ENCODE results near the gene NPHP3.
A peak's percentile ranks its signal among the peaks of the same experiment; 100 is the strongest.

Gene NPHP3

DNA sequence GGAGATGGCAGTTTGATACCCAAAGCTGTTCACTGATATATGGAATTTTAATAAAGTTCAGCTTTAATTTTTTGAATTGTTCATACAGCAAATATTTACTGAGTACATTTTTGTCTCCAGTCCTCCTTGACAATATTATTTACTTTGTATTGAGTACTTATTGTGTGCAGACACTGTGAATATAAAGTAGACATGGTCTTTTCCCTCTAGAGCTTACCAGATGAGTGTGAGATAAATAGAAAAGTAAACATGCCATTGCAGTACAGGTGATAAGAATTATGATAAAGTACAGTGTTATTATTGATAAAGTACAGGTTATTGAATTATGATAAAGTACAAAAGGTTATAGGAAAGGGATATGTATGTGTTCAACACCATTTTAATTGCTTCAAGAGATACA is 60.0 kb downstream of the NPHP3 start:
- no peak for TF ChIP-seq ZFX (IDR thresholded peaks at IDR 0.05)
- TF ChIP-seq, protein P1, sequence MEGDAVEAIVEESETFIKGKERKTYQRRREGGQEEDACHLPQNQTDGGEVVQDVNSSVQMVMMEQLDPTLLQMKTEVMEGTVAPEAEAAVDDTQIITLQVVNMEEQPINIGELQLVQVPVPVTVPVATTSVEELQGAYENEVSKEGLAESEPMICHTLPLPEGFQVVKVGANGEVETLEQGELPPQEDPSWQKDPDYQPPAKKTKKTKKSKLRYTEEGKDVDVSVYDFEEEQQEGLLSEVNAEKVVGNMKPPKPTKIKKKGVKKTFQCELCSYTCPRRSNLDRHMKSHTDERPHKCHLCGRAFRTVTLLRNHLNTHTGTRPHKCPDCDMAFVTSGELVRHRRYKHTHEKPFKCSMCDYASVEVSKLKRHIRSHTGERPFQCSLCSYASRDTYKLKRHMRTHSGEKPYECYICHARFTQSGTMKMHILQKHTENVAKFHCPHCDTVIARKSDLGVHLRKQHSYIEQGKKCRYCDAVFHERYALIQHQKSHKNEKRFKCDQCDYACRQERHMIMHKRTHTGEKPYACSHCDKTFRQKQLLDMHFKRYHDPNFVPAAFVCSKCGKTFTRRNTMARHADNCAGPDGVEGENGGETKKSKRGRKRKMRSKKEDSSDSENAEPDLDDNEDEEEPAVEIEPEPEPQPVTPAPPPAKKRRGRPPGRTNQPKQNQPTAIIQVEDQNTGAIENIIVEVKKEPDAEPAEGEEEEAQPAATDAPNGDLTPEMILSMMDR (conservative IDR thresholded peaks at IDR 0.05), result no peak
- H3K27ac ChIP-seq, result no peak overlapping the region

DNA sequence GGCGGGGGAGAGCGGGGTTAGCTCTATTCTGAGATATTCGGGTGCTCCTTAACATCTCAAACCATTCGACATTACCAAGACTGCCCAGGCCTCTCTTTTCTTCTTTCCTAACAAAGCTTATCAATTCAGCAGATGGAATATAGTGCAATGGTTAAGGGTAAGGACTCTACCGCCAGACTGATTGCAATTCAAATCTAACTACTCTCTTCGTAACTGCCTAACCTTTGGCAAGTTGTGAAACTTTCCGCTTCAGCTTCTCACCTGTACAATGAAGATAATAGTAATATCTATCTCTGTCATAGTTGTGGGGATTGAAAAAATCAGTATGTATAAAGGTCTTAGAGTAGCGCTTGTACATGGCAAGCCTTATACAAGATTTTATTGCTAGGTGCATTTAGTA is 61.1 kb downstream of the NPHP3 start:
- no peak for TF ChIP-seq ZFX (IDR thresholded peaks at IDR 0.05)
- TF ChIP-seq, protein P1 (conservative IDR thresholded peaks at IDR 0.05), result no peak
- peak overlapping the region; percentile 93 for H3K27ac ChIP-seq

DNA sequence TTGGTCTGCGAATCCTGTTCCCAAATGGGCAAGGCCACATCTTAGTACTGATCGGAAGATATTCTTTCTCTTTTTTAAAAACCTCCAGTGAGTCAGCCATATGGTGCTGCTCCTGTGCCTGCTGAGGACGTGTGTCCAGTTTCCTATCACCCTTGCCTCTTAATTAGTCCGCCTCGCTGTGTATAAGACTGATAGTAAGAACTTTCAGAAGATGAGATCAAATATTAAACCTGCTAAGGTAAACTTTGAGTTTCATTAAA is 61.5 kb downstream of the NPHP3 start:
- TF ChIP-seq ZFX (IDR thresholded peaks at IDR 0.05), result no peak
- TF ChIP-seq, protein P1 (conservative IDR thresholded peaks at IDR 0.05), result no peak
- peak overlapping the region; percentile 93 for H3K27ac ChIP-seq

DNA sequence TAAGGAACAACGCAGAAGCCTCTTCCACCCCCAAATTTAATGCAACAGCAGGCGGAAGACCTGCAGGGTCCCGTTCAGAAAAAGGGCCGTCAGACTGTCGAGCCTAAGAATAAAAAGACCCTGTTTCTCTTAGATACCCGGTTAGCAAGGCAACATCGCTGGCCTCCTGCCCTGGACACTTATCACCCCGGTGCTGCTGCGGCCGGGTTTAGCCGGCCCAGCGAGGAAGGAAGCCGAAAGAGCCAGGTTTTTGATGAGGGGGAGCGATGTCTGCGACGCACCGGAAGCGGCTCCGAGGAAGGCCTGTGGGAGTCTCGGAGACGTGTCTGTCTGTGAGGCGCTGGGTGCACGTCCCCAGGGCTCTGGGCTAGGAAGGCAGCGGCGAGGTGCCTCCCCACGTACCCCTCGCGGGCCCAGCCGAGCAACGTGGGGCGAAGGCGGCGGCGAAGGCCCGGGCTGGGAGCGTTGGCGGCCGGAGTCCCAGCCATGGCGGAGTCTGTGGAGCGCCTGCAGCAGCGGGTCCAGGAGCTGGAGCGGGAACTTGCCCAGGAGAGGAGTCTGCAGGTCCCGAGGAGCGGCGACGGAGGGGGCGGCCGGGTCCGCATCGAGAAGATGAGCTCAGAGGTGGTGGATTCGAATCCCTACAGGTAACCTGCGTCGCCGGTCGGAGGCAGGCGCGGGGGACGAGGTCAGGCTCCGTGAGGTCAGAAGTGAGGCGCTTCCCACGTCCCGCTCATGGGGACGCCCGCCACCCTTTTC is 62.0 kb downstream of the NPHP3 start, which contains the start of gene UBA5:
Gene UBA5, plus strand, starts transcription at position 278 of the 759 bp plus-strand sequence. Its CDS starts 209 bp downstream, at position 487.
- peak; percentile 99 for TF ChIP-seq ZFX (IDR thresholded peaks at IDR 0.05)
- TF ChIP-seq, protein P1 (conservative IDR thresholded peaks at IDR 0.05), result no peak
- H3K27ac ChIP-seq, result peak within 1 kb of the TSS; percentile 93

DNA sequence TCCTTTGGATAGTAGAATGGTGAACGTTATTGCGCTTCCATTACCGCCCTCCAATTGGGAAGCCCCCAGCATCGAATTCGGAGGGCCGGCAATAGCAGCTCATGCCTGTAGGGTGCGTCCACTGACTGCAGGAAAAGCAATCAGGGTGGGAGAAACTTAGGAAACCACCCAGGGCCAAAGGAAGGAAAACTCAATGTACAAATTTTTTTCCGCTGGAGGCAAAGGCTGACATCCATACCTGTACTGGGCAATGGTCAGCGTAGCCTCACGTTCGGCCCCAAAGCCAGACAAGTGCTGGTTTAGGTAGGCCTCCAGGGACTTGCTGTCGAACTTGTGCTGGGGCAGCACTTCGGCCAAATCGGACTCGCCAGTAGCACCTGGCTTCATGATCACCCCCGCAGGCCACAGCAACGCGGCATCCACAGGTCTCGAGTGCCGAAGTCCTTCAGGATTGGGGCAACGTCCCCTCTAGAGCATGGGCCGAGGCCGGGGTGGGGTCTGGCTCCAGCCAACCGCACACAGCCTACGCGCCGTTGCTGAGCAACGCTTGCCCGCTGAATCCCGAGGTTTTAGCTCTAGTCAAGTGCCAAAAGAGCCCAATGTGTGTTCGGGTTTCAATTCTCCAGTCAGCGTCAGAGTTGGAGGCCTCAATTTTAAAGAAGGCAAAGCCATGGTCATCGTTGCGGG is 62.7 kb downstream of the NPHP3 start, which contains the start of gene ACAD11:
Gene ACAD11, minus strand, starts transcription at position 445 of the 687 bp plus-strand sequence. Its CDS starts 58 bp downstream, at position 387.
- no peak for TF ChIP-seq ZFX (IDR thresholded peaks at IDR 0.05)
- TF ChIP-seq, protein P1 (conservative IDR thresholded peaks at IDR 0.05), result peak; percentile 74

DNA sequence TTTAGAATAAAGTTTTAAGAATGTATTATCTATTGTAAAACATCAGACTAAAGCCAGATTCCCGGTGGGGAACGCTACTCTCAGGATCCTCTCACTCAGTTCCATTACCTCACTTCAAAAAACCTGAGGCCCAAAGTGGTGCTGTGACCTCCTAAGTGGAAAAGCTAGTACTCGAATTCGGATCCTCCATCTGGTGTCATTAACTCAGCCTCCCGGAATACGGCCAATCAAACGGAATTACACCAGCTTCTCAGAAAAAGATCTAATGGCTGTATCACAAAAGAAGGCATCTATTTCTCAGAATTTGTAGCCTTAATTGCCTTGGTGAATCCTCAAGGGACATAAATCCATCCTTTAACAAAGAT is 63.2 kb downstream of the NPHP3 start:
- TF ChIP-seq, protein P1 (conservative IDR thresholded peaks at IDR 0.05), result no peak
- TF ChIP-seq ZFX (IDR thresholded peaks at IDR 0.05), result no peak
- peak overlapping the region; percentile 93 for H3K27ac ChIP-seq

More for the DNA sequence above, 62.7 kb downstream of the NPHP3 start, which contains the start of gene ACAD11:
- H3K27ac ChIP-seq, result peak within 1 kb of the TSS; percentile 93

Data from C4-2B (cell line).